ENCODE measurements around the gene LRRN2.

DNA sequence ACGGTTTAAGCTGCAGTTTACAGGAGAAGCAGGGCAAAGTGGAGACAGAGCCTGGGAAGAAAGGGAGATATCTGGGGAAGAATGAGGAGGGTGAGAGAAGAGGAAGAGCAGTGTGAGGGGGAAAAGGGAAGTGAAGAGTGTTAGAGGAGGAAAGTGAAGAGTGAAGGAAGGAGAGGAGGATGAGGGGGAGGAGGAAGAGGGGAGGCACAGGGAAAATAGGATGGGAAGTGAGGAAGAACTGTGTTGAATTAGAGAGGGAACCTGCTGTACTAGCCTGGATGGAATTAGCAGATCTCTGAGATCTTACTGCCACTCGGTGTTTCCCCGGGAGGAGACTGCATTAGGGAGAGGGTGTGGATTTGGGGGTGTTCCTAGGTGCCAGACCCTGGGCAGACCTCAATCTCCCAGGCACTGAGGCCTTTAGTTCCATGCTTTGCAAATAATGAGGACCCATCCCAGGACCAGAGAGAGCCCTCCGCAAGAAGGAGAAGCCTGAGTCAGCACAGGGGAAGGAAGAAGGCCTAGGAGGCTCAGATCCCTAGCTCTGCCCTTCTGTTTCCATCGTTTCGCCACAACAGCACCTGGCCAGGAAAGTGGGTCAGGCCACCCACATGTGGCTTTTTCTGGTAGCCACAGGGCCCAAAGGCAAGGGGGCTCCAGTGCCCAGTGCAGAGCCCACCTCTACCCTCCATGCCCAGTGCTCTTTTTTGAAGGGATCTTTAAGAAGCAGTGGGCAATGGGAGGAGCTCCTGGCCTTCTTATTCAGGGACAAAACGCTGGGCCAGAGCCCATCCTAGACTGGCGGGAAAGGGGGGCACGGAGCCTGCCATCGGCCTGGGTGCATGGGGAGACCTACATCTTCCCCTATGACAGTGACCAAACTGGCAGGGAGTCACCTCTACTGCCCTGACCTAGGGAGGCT, 2.0 kb downstream of the LRRN2 start:
- TF ChIP-seq, protein P1, sequence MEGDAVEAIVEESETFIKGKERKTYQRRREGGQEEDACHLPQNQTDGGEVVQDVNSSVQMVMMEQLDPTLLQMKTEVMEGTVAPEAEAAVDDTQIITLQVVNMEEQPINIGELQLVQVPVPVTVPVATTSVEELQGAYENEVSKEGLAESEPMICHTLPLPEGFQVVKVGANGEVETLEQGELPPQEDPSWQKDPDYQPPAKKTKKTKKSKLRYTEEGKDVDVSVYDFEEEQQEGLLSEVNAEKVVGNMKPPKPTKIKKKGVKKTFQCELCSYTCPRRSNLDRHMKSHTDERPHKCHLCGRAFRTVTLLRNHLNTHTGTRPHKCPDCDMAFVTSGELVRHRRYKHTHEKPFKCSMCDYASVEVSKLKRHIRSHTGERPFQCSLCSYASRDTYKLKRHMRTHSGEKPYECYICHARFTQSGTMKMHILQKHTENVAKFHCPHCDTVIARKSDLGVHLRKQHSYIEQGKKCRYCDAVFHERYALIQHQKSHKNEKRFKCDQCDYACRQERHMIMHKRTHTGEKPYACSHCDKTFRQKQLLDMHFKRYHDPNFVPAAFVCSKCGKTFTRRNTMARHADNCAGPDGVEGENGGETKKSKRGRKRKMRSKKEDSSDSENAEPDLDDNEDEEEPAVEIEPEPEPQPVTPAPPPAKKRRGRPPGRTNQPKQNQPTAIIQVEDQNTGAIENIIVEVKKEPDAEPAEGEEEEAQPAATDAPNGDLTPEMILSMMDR (IDR thresholded peaks at IDR 0.05): no peak
- TF ChIP-seq RAD21 (conservative IDR thresholded peaks at IDR 0.05 in 1 of 2, IDR thresholded peaks at IDR 0.05 in 1 of 2) (no peak), BHLHE40 (IDR thresholded peaks at IDR 0.05; ENCODE audit: low read depth, low read length) (no peak), RCOR1 (IDR thresholded peaks at IDR 0.05; ENCODE audit: low read depth, low read length) (no peak), ESRRA (IDR thresholded peaks at IDR 0.05; ENCODE audit: borderline replicate concordance, low read length) (no peak), KDM5A (IDR thresholded peaks at IDR 0.05) (no peak), RFX5 (IDR thresholded peaks at IDR 0.05) (no peak), PHF8 (IDR thresholded peaks at IDR 0.05; ENCODE audit: borderline replicate concordance, low read depth) (no peak), EP300 (IDR thresholded peaks at IDR 0.05) (no peak), EHF (CRISPR knock-in tag; IDR thresholded peaks at IDR 0.05) (no peak)
- TF ChIP-seq, protein P2, sequence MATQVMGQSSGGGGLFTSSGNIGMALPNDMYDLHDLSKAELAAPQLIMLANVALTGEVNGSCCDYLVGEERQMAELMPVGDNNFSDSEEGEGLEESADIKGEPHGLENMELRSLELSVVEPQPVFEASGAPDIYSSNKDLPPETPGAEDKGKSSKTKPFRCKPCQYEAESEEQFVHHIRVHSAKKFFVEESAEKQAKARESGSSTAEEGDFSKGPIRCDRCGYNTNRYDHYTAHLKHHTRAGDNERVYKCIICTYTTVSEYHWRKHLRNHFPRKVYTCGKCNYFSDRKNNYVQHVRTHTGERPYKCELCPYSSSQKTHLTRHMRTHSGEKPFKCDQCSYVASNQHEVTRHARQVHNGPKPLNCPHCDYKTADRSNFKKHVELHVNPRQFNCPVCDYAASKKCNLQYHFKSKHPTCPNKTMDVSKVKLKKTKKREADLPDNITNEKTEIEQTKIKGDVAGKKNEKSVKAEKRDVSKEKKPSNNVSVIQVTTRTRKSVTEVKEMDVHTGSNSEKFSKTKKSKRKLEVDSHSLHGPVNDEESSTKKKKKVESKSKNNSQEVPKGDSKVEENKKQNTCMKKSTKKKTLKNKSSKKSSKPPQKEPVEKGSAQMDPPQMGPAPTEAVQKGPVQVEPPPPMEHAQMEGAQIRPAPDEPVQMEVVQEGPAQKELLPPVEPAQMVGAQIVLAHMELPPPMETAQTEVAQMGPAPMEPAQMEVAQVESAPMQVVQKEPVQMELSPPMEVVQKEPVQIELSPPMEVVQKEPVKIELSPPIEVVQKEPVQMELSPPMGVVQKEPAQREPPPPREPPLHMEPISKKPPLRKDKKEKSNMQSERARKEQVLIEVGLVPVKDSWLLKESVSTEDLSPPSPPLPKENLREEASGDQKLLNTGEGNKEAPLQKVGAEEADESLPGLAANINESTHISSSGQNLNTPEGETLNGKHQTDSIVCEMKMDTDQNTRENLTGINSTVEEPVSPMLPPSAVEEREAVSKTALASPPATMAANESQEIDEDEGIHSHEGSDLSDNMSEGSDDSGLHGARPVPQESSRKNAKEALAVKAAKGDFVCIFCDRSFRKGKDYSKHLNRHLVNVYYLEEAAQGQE (IDR thresholded peaks at IDR 0.05): no peak
- TF ChIP-seq, protein P3, sequence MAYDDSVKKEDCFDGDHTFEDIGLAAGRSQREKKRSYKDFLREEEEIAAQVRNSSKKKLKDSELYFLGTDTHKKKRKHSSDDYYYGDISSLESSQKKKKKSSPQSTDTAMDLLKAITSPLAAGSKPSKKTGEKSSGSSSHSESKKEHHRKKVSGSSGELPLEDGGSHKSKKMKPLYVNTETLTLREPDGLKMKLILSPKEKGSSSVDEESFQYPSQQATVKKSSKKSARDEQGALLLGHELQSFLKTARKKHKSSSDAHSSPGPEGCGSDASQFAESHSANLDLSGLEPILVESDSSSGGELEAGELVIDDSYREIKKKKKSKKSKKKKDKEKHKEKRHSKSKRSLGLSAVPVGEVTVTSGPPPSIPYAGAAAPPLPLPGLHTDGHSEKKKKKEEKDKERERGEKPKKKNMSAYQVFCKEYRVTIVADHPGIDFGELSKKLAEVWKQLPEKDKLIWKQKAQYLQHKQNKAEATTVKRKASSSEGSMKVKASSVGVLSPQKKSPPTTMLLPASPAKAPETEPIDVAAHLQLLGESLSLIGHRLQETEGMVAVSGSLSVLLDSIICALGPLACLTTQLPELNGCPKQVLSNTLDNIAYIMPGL (CRISPR knock-in tag; IDR thresholded peaks at IDR 0.05; ENCODE audit: borderline replicate concordance): no peak
- TF ChIP-seq, protein P4, sequence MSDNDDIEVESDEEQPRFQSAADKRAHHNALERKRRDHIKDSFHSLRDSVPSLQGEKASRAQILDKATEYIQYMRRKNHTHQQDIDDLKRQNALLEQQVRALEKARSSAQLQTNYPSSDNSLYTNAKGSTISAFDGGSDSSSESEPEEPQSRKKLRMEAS (IDR thresholded peaks at IDR 0.05): no peak

Measured in A549 (cell line).